HL-60 (cell line): ENCODE measurements around the gene LAMA2.

ENCODE experiments used
- DNase-seq, 2 experiments: peaks; one replicate each; pipeline ENCODE4 v3.0.0-alpha.2; 2010 to 2020; ENCODE audit warnings: low read depth in 1 of 2, low spot score in 1 of 2
- H3K27ac ChIP-seq: fragments of 250-450 bp; sonication (Bioruptor Pico); replicated peaks from 2 replicates; pipeline ENCODE4 v1.5.1; 2020; ENCODE audit warnings: mild to moderate bottlenecking, moderate library complexity
- H3K27me3 ChIP-seq: fragments of 250-450 bp; sonication (Bioruptor Pico); 2 replicates; pipeline ENCODE4 v1.5.1; 2021; ENCODE audit warnings: mild to moderate bottlenecking, moderate library complexity; ENCODE audit not compliant: insufficient read depth, poor library complexity, severe bottlenecking
- H3K4me3 ChIP-seq: replicated peaks from 2 replicates; pipeline ENCODE4 v1.5.1; 2011; ENCODE audit warnings: mild to moderate bottlenecking, control low read depth, low read length; ENCODE audit not compliant: insufficient read depth
- CTCF ChIP-seq: IDR thresholded peaks from one replicate; pipeline ENCODE4 v1.5.1; 2011; ENCODE audit warnings: low read length, control low read depth, inconsistent platforms; ENCODE audit not compliant: insufficient read depth
- GABPA ChIP-seq: IDR thresholded peaks from 2 replicates; pipeline ENCODE4 v1.6.1; 2012; ENCODE audit warnings: low read depth
- POLR2AphosphoS5 ChIP-seq: IDR thresholded peaks from 2 replicates; pipeline ENCODE4 v1.6.1; 2012; ENCODE audit warnings: low read depth
- REST ChIP-seq: IDR thresholded peaks from 2 replicates; pipeline ENCODE4 v1.6.1; 2012; ENCODE audit warnings: low read depth; ENCODE audit not compliant: insufficient replicate concordance
- SPI1 ChIP-seq: IDR thresholded peaks from 2 replicates; pipeline ENCODE4 v1.6.1; 2012; ENCODE audit warnings: low read depth, mild to moderate bottlenecking, borderline replicate concordance

LAMA2 gene

GRCh38 chr6:129135451-129135850 is 252.5 kb downstream of the LAMA2 start:
- Histone ChIP-seq H3K27ac (no peak overlapping the region), H3K4me3 (no peak overlapping the region), H3K27me3 (no peaks in the 10 kb centered on the region)
- TF ChIP-seq GABPA, result no peak
- TF ChIP-seq REST, result no peak
- TF ChIP-seq SPI1, result no peak
- TF ChIP-seq POLR2AphosphoS5, result no peak
- DNase-seq, result no peak

GRCh38 chr6:129136751-129137150 is 253.8 kb downstream of the LAMA2 start:
- Histone ChIP-seq H3K4me3 (no peak overlapping the region), H3K27ac (no peak overlapping the region), H3K27me3 (no peaks in the 10 kb centered on the region)
- TF ChIP-seq POLR2AphosphoS5 (no peak), SPI1 (no peak), REST (no peak), CTCF (no peak), GABPA (no peak)
- DNase-seq, result no peak

GRCh38 chr6:129138739-129139405 is 255.9 kb downstream of the LAMA2 start:
- TF ChIP-seq REST, result no peak
- TF ChIP-seq SPI1, result no peak
- DNase-seq, result no peak
- Histone ChIP-seq H3K27me3 (no peaks in the 10 kb centered on the region), H3K27ac (no peak overlapping the region), H3K4me3 (no peak overlapping the region)

- DNase-seq, result no peak
- H3K4me3 ChIP-seq, result no peak overlapping the region
- H3K27ac ChIP-seq, result no peak overlapping the region
- no peak for TF ChIP-seq CTCF
- TF ChIP-seq GABPA, result no peak
- TF ChIP-seq REST, result no peak
- TF ChIP-seq SPI1, result no peak
- TF ChIP-seq POLR2AphosphoS5, result no peak
- H3K27me3 ChIP-seq, result no peaks in the 10 kb centered on the region
Measured at GRCh38 chr6:129140526-129140925, 257.6 kb downstream of the LAMA2 start.
